ENCODE data around the gene ANXA4. TPM values are rescaled to one million over a fixed set of nuclear protein-coding genes. Genes with fewer than 3 reads are reported as not detected.
A peak's percentile ranks its signal among the peaks of the same experiment; 100 is the strongest.

The ANXA4 gene
- total and polyA plus RNA-seq, 2 of the 13 experiments (the other 11 are each of a cell fraction or from before 2014, with no cell fraction given): 155 to 168 TPM

GRCh38 chr2:69741575-69742321 is at the start of gene ANXA4 (continued):
- TF ChIP-seq THRA (CRISPR knock-in tag; IDR thresholded peaks at IDR 0.05; ENCODE audit: borderline replicate concordance) (no peak; the same call in 1 of the 2 replicates), ZSCAN20 (CRISPR knock-in tag; IDR thresholded peaks at IDR 0.05; ENCODE audit: borderline replicate concordance) (peak; percentile 94), ZNF33A (CRISPR knock-in tag; IDR thresholded peaks at IDR 0.05; ENCODE audit: borderline replicate concordance) (no peak), ZNF563 (CRISPR knock-in tag; IDR thresholded peaks at IDR 0.05) (peak; percentile 88; the same call in 1 of the 2 replicates), TCF12 (IDR thresholded peaks at IDR 0.05) (no peak), TCF12 (CRISPR knock-in tag; IDR thresholded peaks at IDR 0.05) (peak; percentile 88), ZNF207 (IDR thresholded peaks at IDR 0.05; ENCODE audit: borderline replicate concordance) (no peak), HNRNPK (IDR thresholded peaks at IDR 0.05; ENCODE audit: low read depth, low read length, poor library complexity, severe bottlenecking) (peak; percentile 63), HES4 (CRISPR knock-in tag; IDR thresholded peaks at IDR 0.05; ENCODE audit: borderline replicate concordance) (no peak; the same call in 1 of the 2 replicates), ZZZ3 (CRISPR knock-in tag; IDR thresholded peaks at IDR 0.05; ENCODE audit: borderline replicate concordance) (0 out of 2 replicates have a peak, but pooled peaks have one; percentile 48), HNF4A (CRISPR knock-in tag; IDR thresholded peaks at IDR 0.05) (0 out of 2 replicates have a peak, but pooled peaks have one; percentile 3), MED13 (CRISPR knock-in tag; IDR thresholded peaks at IDR 0.05) (peak; percentile 61; the same call in 1 of the 2 replicates), TAF15 (IDR thresholded peaks at IDR 0.05; ENCODE audit: low read depth, low read length, poor library complexity, severe bottlenecking) (no peak), BORCS8-MEF2B (CRISPR knock-in tag; IDR thresholded peaks at IDR 0.05) (peak; percentile 74), GATA4 (IDR thresholded peaks at IDR 0.05; ENCODE audit: borderline replicate concordance, low read depth) (peak; percentile 39; the same call in 1 of the 2 replicates), IRF9 (CRISPR knock-in tag; IDR thresholded peaks at IDR 0.05; ENCODE audit: borderline replicate concordance) (peak; percentile 90), POGZ (CRISPR knock-in tag; IDR thresholded peaks at IDR 0.05) (peak; percentile 55), ZBTB1 (CRISPR knock-in tag; IDR thresholded peaks at IDR 0.05; ENCODE audit: borderline replicate concordance) (no peak), ZNF878 (CRISPR knock-in tag; IDR thresholded peaks at IDR 0.05) (peak; percentile 13), CHD4 (IDR thresholded peaks at IDR 0.05; ENCODE audit: borderline replicate concordance, low read length) (no peak), SYNCRIP (IDR thresholded peaks at IDR 0.05; ENCODE audit: insufficient read depth, low read depth, low read length) (no peak), SETDB1 (CRISPR knock-in tag; IDR thresholded peaks at IDR 0.05; ENCODE audit: borderline replicate concordance) (no peak), EED (CRISPR knock-in tag; IDR thresholded peaks at IDR 0.05) (peak; percentile 87; the same call in 1 of the 2 replicates), ZNF510 (CRISPR knock-in tag; IDR thresholded peaks at IDR 0.05; ENCODE audit: low read depth) (peak; percentile 87; the same call in 1 of the 2 replicates), SALL2 (CRISPR knock-in tag; IDR thresholded peaks at IDR 0.05) (peak; percentile 36; the same call in 1 of the 2 replicates), ZBTB8A (CRISPR knock-in tag; IDR thresholded peaks at IDR 0.05; ENCODE audit: borderline replicate concordance, low read depth) (0 out of 2 replicates have a peak, but pooled peaks have one; percentile 73)

Measured in HepG2 (cell line).